BE2C (cell line): Measurements from ENCODE around the gene SFTA2.
"Not testable (repeated sequence)": the region's sequence is repeated elsewhere in the genome, so short reads cannot be mapped to it uniquely, and the experiment has no call there.

Source experiments
- DNase-seq: peaks from one replicate; pipeline ENCODE4 v3.0.0-alpha.2; 2020
- H3K27me3 ChIP-seq: fragments of 250-450 bp; sonication (Bioruptor Pico); 2 replicates; pipeline ENCODE4 v1.5.1; 2020; ENCODE audit warnings: mild to moderate bottlenecking
- H3K36me3 ChIP-seq: fragments of 250-450 bp; sonication (Bioruptor Pico); 2 replicates; pipeline ENCODE4 v1.5.1; 2020; ENCODE audit warnings: mild to moderate bottlenecking
- H3K4me1 ChIP-seq: fragments of 250-450 bp; sonication (Bioruptor Pico); 2 replicates; pipeline ENCODE4 v1.5.1; 2020
- H3K4me3 ChIP-seq: 2 replicates; pipeline ENCODE4 v1.5.1; 2011; ENCODE audit warnings: low read depth, low read length
- H3K9me3 ChIP-seq: fragments of 250-450 bp; sonication (Bioruptor Pico); 2 replicates; pipeline ENCODE4 v1.5.1; 2020
- TF ChIP-seq, protein P1 (sequence below): IDR thresholded peaks from 2 replicates; pipeline ENCODE4 v1.5.1; 2012; ENCODE audit warnings: mild to moderate bottlenecking, low read depth, low read length

Gene SFTA2

DNA sequence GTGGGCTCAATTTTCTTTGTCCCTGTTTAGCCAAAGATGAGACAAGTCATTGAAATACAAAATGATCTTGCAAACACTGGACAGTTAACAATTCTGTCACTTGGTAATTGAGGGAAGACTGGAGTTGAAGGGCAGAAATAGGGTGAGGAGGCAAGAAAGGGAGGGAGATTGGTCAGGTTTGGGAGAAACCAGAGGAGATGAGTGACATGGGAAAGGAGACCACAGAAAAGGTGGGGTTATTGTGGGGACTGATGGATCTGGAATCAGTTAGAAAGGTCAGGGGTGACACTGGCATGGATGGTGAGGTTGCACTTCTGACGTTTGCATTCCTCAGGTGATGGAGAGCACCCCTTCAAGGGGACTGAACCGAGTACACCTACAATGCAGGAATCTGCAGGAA, 23.3 kb downstream of the SFTA2 start:
- Histone ChIP-seq H3K4me3 (peak overlapping the region; percentile 99), H3K4me1 (no peaks in the 10 kb centered on the region), H3K36me3 (peaks cover 7% of the 10 kb centered on the region), H3K27me3 (no peaks in the 10 kb centered on the region), H3K9me3 (no peaks in the 10 kb centered on the region)
- DNase-seq: no peak
- TF ChIP-seq, protein P1, sequence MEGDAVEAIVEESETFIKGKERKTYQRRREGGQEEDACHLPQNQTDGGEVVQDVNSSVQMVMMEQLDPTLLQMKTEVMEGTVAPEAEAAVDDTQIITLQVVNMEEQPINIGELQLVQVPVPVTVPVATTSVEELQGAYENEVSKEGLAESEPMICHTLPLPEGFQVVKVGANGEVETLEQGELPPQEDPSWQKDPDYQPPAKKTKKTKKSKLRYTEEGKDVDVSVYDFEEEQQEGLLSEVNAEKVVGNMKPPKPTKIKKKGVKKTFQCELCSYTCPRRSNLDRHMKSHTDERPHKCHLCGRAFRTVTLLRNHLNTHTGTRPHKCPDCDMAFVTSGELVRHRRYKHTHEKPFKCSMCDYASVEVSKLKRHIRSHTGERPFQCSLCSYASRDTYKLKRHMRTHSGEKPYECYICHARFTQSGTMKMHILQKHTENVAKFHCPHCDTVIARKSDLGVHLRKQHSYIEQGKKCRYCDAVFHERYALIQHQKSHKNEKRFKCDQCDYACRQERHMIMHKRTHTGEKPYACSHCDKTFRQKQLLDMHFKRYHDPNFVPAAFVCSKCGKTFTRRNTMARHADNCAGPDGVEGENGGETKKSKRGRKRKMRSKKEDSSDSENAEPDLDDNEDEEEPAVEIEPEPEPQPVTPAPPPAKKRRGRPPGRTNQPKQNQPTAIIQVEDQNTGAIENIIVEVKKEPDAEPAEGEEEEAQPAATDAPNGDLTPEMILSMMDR: no peak

DNA sequence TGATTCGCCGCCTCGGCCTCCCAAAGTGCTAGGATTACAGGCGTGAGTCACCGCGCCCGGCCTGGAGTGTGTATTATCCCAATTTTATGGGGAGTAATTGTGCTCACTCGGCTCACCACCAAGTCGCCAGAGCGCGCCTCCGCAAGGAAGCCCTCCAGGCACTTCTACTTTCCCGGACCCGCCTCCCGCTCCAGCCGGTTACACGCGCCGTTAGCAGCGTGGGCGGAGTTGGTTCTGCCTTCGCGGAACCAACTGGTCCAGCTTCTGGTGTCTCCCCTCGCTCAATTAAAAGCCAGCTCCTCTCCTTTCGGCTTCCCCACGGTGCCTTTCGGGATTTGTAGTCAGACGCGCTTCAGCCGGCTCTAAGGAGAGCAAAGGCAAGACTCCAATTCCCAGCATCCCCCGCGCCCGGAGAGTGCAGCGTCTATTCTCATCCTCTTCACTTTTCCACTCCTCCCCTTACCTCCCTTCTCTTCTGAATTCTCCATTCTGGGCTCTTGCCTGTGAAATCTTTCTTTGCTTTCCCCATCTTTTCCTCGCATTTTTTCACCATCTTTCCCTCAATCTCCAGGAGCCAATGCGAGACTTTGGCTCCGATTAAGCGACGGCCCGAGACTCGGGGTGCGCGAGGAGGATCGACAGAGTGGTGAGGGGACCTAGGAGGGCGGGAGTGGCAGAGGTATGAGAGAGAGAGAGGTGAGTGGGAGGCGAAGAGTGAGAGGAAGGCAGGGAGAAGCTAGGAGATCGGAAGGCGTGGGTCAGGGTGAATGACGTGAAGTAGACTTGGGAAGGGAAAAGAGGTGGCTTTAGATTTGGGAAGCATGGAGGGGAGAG, 24.0 kb downstream of the SFTA2 start, which contains the start of gene GTF2H4:
GTF2H4 (plus strand) TSS at position 450 of the 834 bp plus-strand sequence.
- Histone ChIP-seq H3K4me3 (peak within 1 kb of the TSS; percentile 99), H3K36me3 (peaks cover 7% of the 10 kb centered on the region), H3K9me3 (no peaks in the 10 kb centered on the region), H3K4me1 (no peaks in the 10 kb centered on the region), H3K27me3 (no peaks in the 10 kb centered on the region)
- TF ChIP-seq, protein P1: no peak
- peak; percentile 97 for DNase-seq

DNA sequence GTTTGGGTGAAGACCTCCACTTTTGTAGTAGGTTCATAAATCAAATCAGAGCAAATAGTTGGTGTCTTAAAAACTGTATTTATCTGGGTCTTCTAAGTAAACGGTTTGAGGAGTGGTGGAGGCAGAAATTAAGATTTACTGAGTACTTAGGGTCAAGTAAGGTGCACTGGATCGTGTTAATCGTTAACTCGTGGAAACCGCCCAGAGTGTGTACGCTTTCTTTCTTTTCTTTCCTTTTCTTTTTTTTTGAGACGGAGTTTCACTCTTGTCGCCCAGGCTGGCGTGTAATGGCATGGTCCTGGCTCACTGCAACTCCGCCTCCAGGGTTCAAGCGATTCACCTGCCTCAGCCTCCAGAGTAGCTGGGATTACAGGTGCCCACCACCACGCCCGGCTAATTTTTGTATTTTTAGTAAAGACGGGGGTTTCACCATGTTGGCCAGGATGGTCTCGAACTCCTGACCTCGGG, 24.6 kb downstream of the SFTA2 start:
- DNase-seq, H3K9me3 ChIP-seq, H3K4me1 ChIP-seq, H3K27me3 ChIP-seq, H3K36me3 ChIP-seq: not testable (repeated sequence)
- peak overlapping the region; percentile 99 for H3K4me3 ChIP-seq

DNA sequence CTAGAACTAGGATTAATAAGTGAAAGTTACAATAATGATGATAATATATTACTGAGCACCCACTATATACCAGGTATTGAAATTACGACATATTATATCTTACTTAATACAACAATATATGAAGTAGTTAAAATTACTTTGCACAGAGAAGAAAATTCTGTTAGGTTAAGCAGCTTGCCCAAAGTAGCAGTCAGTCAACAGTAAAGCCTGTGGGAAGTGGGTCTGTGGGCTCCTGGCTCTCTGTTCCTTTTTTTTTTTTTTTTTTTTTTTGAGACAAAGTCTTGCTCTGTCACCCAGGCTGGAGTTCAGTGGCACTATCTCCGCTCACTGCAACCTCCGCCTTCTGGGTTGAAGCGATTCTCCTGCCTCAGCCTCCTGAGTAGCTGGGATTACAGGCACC, 28.7 kb downstream of the SFTA2 start:
- no peak overlapping the region for H3K4me3 ChIP-seq
- TF ChIP-seq, protein P1: no peak
- no peaks in the 10 kb centered on the region for H3K27me3 ChIP-seq
- no peak for DNase-seq
- no peaks in the 10 kb centered on the region for H3K4me1 ChIP-seq
- no peaks in the 10 kb centered on the region for H3K36me3 ChIP-seq
- H3K9me3 ChIP-seq: no peaks in the 10 kb centered on the region

DNA sequence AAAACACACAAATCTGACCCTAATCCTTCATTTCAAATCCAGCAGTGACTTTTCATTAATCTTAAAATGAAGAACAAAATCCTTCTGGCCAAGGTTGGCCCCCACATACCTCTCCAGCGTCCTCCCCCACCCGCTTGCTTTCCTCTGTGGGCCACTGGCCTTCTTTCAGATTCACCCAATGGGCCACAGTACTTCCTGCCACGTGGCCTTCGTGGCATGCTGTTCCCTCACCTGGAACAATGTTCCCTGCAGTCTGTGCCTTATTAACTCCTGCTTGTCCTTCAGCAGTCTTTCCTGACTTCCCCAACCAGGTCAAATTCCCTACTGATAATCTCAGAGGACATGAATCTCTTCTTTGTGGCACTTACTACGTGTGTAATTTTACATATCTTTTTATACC, 29.3 kb downstream of the SFTA2 start:
- Histone ChIP-seq H3K4me1 (no peaks in the 10 kb centered on the region), H3K36me3 (no peaks in the 10 kb centered on the region), H3K9me3 (no peaks in the 10 kb centered on the region), H3K27me3 (no peaks in the 10 kb centered on the region), H3K4me3 (no peak overlapping the region)
- DNase-seq: no peak
- TF ChIP-seq, protein P1: no peak

DNA sequence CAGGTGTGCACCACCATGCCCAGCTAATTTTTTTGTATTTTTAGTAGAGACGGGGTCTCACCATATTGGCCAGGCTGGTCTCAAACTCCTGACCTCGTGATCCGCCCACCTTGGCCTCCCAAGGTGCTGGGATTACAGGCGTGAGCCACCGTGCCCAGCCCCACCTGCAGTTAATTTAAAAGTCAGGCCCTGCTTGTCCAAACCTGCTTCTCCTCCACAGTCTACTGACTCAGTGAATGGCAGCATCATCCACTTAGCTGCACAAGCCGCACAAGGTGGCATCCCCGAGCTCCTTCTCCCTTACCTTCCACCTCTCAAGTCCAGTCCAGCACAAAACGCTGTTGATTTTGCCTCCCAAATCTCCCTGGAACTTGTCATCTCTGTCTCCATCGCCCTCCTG, 29.8 kb downstream of the SFTA2 start:
- not testable (repeated sequence) for H3K4me3 ChIP-seq, H3K36me3 ChIP-seq, DNase-seq, H3K4me1 ChIP-seq, H3K27me3 ChIP-seq, H3K9me3 ChIP-seq

DNA sequence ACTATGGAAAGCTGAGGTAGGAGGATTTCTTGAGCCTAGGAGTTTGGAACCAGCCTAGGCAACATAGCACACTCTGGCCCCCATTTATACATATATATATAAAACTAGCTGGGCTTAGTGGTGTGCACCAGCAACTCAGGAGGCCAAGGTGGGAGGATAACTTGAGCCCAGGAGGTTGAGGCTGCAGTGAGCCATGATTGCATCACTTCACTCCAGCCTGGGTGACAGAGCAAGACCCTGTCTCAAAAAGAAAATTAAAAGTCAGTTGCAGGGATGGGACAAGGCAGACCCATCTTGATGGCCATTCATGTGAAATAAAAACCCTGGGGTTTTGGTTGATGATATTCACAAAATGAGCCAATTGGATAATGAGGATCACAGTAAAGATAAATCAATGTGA, 30.5 kb downstream of the SFTA2 start:
- Histone ChIP-seq H3K27me3 (no peaks in the 10 kb centered on the region), H3K9me3 (no peaks in the 10 kb centered on the region), H3K36me3 (no peaks in the 10 kb centered on the region), H3K4me3 (no peak overlapping the region), H3K4me1 (no peaks in the 10 kb centered on the region)
- no peak for DNase-seq
- TF ChIP-seq, protein P1: no peak
